GM19324 (cell line): Measurements from ENCODE around the gene SSBP3.
"Not testable (repeated sequence)": the region's sequence is repeated elsewhere in the genome, so short reads cannot be mapped to it uniquely, and the experiment has no call there.

Experiments
- ATAC-seq: cut with Tn5 transposase; IDR thresholded peaks from one replicate; pipeline ENCODE4 v1.9.1; 2021; ENCODE audit warnings: mild to moderate bottlenecking, moderate library complexity; ENCODE audit not compliant: unreplicated experiment, low FRiP score

SSBP3 gene

GRCh38 chr1:54355931-54356679 lies 50.1 kb downstream of the SSBP3 start:
- no peak for ATAC-seq

DNA sequence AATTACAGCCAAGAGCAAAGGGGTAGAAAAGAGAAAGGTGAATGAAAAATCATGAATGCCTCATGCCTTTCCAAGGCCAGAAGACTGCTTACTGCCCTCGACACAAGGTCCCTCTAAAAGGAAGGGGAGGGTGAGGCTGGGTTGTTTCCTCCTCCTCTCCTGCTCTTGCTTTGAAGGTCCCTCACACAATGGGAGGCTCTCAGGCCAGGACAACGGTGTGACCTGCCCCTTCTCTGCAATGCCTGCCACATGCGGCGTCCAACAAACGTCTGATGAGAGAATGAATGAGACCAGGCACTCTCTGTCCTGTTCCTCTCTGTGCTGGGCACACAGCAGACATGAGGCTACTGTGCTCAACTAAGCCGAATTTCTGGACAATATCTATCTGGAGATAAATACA lies 51.3 kb downstream of the SSBP3 start:
- no peak for ATAC-seq

- no peak for ATAC-seq
Observed at GRCh38 chr1:54353959-54354358, 52.2 kb downstream of the SSBP3 start.

- no peak for ATAC-seq
Observed at GRCh38 chr1:54352755-54353154, 53.4 kb downstream of the SSBP3 start.

DNA sequence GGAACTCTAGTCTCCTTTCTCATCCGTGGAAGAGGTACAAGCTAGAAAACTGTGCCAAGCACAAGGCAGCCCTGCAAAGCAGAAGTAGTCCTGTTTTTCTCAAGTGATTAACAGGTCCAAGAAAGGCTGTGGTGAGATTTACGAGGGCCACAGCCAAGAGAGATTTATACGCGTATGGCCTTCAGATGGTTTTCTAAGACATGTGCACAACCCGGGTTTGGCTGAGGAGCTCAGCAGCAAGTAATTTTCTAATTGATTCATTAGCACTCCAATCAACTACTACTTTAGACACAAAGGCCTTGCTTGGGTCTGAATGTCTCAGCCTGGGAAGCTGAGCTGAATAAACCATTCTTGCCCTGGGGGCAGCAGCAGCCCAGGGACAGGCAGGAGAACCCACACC lies 55.8 kb downstream of the SSBP3 start:
- no peak for ATAC-seq

GRCh38 chr1:54348700-54349021 lies 57.5 kb downstream of the SSBP3 start:
- ATAC-seq: no peak

DNA sequence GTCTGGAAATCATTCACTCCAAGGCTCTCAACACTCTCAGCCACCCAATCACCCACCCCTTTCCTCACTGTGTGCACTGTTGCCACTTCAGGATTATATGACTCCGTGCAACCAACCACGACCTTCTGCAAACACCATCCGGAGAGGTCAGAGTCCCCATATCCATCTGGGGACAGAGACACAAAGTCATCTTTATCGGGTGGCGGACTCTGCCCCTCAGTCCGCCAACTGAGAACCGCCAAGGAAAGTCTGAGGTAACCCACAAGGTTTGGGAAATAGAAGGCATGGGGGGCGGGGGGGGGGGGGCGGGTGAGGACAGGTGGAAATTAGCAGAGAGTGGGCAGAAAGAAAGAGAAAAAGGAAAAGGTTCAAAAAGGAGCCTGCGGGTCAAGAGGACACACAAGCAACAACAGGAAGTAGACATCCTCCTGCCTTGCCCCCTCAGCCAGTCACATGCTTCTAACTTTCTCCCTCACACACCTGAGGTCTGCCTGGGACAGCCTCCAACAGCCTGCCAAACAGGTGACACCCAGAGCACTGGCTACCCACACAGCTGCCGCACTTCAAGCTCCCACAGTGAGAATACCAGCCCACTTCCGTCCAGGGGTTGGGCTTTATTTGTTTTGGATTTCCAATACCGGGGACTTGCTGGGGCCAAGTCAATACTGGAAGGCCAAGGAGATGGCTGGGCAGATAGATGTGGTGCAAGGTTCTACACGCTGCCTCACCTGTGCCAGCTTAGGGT lies 58.1 kb downstream of the SSBP3 start:
- ATAC-seq: no peak

- ATAC-seq: no peak
Observed at GRCh38 chr1:54347261-54347954, 58.8 kb downstream of the SSBP3 start.

DNA sequence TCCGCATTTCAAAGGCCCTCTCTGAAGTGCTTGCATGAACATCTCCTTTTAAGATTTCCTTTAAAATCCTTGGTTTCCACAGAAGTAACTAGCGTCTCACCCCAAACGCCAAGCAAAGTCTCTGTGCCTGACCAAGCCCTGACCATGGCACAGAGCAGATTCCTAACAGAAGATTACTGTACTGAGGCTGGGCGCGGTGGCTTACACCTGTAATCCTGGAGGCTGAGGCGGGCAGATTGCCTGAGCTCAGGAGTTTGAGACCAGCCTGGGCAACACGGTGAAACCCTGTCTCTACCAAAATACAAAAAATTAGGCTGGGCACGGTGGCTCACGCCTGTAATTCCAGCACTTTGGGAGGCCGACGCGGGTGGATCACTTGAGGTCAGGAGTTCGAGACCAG lies 60.6 kb downstream of the SSBP3 start:
- ATAC-seq: not testable (repeated sequence)

DNA sequence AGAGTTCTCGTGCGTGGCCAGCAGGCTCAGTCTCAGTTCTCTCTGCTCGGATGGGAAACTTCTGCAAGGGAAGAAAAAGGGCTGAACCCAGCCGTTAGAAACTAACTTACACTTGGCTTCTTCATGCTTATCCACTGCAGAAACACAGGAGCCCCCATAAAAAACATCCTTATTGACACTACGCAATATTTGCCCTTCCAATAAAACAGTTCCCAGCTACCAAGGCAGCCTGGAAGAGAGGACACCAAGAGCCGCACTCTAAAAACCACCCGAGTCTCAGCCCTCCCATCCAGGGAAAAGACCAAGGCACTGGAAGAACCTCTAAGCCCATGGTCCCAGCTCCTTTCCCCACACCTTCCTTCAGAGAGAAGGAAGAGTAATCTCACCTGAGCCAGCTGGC lies 61.1 kb downstream of the SSBP3 start:
- ATAC-seq: no peak

DNA sequence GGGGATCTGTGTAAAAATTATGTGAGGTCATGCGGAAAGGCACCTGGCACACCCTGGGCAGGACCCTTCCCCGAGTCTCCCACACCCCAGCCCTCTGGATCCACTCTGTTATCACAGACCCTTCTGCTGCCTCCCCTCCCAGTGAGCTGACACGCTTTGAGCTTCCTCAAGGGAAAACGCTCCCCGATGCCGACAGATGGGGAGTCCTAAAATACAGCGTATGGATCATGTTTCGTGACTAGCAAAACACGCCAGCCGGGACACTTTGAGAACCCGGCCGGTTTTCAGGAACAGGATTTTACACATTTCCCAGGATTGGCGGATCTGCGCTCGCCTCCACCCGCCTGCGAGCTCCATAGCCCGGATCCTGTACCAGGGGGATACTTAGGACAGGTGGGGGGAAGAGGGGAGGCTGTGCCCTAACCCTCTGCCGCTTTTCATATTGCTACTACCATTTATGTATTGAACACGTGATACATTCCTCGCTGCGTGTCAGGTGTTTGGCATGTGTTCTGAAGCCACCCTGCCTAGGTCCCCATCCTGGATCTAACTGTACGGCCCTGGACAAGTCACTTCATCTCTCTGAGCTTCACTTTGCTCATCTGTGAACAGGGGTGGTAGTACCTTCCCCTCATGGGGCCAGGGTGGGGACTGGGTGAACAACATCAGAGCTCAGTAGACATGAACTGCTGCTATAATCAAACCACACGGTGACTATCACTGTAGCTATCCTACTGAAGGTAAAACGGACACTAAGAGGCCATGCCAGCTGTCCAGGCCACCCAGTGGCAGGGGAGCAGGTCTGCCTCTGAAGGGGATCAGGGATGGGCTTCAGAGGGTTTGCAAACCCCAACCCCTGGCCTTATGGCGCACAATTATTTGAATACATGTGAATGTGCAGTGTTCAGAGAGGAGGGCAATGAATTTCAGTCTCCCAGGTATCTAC lies 63.2 kb downstream of the SSBP3 start:
- ATAC-seq: no peak

GRCh38 chr1:54342288-54342687 lies 63.9 kb downstream of the SSBP3 start:
- ATAC-seq: no peak

DNA sequence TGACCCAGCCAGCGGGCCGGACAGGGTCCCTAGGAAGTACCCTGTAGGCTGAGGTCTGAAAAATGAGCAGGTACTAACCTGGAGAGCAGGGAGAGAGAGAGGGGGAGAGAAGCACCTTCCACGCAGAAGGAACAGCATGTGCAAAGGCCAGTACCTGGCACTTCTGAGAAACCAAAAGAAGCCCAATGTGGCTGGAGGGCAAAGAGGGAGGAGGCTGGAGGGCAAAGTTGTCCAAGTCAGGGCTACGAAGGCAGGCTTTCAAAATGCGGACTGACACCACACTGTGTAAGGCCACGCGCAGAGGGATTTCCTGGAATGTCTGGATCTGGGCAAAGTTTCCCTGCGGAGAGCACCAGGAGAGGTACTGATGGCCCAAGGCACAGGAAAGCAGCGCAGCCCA lies 64.4 kb downstream of the SSBP3 start:
- ATAC-seq: no peak

DNA sequence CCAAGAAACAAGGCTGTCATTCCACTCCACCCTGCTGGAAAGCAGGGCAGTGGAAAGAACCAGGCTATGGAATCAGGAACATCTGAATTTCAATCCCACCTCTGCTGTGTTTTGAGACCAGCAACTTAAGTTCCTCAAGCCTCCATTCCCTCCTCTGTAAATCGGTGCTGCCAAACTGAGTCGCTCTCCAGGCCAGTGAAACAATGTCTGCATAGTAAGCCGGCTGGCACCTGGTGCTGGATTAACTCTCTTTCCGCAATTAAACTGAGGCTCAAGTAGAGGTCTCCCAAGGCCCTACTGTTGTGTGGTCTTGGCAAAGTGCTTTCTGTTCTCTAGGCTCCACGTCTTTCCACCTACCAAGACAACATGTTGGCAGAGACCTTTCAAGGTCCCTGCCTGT lies 65.3 kb downstream of the SSBP3 start:
- no peak for ATAC-seq

DNA sequence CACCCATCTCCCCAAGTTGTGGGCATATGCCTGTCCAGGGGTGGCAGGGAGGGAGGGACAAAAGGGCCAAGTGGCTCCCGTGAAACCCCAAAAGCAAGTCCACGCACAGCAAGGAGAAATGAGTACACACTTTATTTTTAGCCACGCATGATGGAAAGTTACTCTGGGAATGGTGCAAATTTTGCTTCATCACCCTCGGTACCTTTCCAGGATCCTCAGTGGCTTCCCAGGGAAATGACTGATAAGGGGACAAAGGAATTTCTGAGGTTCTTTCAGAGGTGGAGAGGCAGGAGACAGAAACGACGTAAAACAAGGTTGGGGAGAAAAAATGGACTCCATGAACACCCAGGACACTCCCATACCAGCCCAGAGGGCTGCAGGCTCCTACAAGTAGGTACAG lies 65.8 kb downstream of the SSBP3 start:
- no peak for ATAC-seq

DNA sequence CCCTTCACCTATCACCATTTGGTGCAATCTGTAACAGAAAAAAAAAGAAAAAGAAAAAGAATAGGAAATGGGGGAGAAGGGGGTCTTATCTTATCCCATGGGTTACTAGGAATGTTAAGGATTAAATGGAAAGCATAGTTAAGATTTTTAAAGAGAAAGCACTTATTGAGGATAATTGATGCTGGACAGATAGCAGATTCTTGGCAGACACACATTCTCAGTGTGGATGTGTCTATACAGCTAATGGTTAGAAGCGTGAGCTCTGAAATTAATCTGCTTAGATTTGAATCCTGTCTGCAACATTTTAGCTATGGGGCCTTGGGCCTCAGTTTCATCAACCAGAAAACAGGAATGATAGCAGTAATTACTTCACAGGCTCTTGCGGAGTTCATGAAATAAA lies 67.1 kb downstream of the SSBP3 start:
- ATAC-seq: no peak

- no peak for ATAC-seq
Observed at GRCh38 chr1:54338464-54338863, 67.7 kb downstream of the SSBP3 start.

- no peak for ATAC-seq
Observed at GRCh38 chr1:54337928-54338327, 68.3 kb downstream of the SSBP3 start.

DNA sequence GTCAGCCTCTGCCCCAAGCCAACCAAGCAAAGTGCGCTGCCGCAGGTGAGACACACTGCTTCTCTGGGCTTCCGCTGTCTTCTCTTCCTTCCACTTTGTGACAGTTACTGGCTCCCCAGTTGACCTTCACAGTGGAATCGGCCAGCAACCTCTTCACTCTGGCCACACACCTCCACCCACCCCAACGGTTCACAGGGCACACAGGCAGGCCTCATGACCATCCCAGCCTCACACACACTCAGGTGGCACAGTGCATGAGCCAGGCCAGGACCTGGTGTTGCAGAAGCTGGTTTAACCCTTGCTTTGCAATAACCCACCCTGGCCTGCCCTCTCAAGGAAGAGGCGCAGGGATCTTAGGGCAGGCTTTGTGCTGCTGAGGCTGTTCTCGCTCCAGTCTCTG lies 69.2 kb downstream of the SSBP3 start:
- no peak for ATAC-seq

- ATAC-seq: no peak
Observed at GRCh38 chr1:54336116-54336515, 70.1 kb downstream of the SSBP3 start.

- no peak for ATAC-seq
Observed at GRCh38 chr1:54335755-54336108, 70.5 kb downstream of the SSBP3 start.
